Ramos (cell line): Measurements from ENCODE around the gene FANCD2.
"Not testable (repeated sequence)": the region's sequence is repeated elsewhere in the genome, so short reads cannot be mapped to it uniquely, and the experiment has no call there.

Source experiments
- in situ Hi-C: fragments of 300-500 bp; cut with MboI; formaldehyde crosslinking; loops from one replicate; pipeline ENCODE4 v1.14.3; 2022; ENCODE audit warnings: low sequenced_read_pairs; ENCODE audit not compliant: unreplicated experiment

Gene FANCD2

GRCh38 chr3:10011631-10012030, 14.6 kb upstream of the FANCD2 start:
- in situ Hi-C loops, result no loop called here

GRCh38 chr3:10012106-10012505, 14.1 kb upstream of the FANCD2 start:
- in situ Hi-C loops, result no loop called here

- in situ Hi-C loops, result no loop called here
Observed at GRCh38 chr3:10015461-10015904, 10.8 kb upstream of the FANCD2 start.

- in situ Hi-C loops, result no loop called here
Observed at GRCh38 chr3:10017636-10018292, 8.5 kb upstream of the FANCD2 start.

- in situ Hi-C loops, result not testable (repeated sequence)
Observed at GRCh38 chr3:10018806-10019205, 7.4 kb upstream of the FANCD2 start.

GRCh38 chr3:10019326-10019725, 6.9 kb upstream of the FANCD2 start:
- in situ Hi-C loops, result no loop called here

DNA sequence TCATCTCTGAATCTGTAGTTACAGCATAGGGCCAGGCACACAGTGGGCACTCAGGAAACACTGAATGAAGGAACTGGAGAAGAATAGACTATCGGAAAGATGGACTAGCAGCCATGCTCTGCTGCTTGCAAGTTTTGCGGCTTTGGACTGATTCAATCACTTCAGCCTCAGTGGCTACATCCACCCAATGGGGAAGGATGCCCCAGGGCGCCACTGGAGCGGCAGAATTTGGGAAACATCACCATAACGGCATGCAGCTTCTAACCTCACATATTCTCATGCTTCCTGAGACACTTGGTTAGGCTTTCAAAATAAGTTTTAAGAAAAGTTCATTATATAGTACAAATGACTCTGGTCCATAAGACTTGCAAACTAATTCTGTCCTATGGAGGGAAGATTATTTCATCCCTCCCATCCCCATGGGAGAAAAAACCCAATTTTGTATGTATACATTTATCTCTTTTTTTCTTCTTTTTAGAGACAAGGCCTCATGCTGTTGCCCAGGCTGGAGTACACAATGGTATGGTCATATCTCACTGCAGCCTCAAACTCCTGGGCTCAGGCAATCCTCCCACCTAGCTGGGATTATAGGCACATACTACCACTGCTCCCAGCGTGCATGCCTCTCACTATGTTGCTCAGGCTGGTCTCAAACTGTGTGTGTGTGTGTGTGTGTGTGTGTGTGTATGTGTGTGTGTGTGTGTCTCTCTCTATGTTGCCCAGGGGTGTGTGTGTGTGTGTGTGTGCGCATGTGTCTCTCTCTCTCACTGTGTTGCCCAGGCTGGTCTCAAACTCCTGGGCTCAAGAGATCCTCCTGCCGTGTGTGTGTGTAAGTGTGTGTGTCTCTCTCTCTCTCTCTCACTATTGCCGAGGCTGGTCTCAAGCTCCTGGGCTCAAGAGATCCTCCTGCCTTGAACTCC, 4.1 kb upstream of the FANCD2 start:
- in situ Hi-C loops, result no loop called here

GRCh38 chr3:10023587-10024310, 2.5 kb upstream of the FANCD2 start:
- in situ Hi-C loops, result no loop called here

GRCh38 chr3:10025205-10026083, 793 bp upstream of the FANCD2 start:
- in situ Hi-C loops, result no loop called here

DNA sequence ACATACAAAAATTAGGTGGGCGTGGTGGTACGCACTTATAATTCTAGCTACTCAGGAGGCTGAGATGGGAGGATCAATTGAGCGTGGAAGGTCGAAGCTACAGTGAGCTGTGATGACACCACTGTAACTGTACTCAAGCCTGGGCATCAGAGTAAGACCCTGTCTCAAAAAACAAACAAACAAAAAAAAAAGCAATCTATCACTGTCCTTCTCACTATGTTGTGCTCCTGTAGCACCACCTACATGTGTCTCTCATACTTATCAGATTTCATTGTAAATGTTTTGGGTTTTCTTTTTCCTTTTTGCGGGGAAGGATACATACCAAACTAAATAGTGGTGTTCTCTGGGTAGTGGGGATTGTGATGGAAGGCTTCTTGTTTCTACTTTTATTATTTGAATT, 14.8 kb downstream of the FANCD2 start:
- in situ Hi-C loops, result no loop called here

GRCh38 chr3:10047876-10048275, 21.6 kb downstream of the FANCD2 start:
- in situ Hi-C loops, result loop anchor here (5.0 kb wide), 1 partner anchor 1824 kb away; no protein-coding TSS in a partner anchor

GRCh38 chr3:10053054-10053453, 26.8 kb downstream of the FANCD2 start:
- in situ Hi-C loops, result not testable (repeated sequence)

GRCh38 chr3:10055097-10055496, 28.9 kb downstream of the FANCD2 start:
- in situ Hi-C loops, result no loop called here

DNA sequence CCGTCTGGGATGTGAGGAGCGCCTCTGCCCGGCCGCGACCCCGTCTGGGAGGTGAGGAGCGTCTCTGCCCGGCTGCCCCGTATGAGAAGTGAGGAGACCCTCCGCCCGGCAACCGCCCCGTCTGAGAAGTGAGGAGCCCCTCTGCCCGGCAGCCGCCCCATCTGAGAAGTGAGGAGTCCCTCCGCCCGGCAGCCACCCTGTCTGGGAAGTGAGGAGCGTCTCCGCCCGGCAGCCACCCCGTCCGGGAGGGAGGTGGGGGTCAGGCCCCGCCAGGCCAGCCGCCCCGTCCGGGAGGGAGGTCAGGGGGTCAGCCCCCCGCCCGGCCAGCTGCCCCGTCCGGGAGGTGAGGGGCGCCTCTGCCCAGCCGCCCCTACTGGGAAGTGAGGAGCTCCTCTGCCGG, 43.8 kb downstream of the FANCD2 start:
- in situ Hi-C loops, result not testable (repeated sequence)

GRCh38 chr3:10074666-10075065, 48.4 kb downstream of the FANCD2 start:
- in situ Hi-C loops, result no loop called here

DNA sequence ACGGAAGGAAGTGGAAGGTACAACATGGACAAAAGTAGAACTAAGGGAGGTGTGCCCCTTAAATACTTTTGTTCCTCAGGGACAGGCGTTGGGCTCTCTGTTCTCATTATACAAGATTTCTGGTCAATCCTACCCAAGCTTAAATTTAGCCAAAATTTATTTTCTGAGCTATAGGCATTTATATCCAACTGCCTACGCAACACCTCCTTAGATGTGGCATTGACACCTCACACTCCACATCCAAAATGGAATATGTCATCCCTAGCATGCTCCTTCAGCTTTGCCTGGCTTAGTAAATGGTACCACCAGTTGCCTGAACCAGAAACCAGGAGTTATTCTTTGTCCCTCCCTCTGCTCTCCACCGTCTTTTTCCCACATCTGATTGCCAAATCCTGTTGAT, 55.6 kb downstream of the FANCD2 start:
- in situ Hi-C loops, result no loop called here

DNA sequence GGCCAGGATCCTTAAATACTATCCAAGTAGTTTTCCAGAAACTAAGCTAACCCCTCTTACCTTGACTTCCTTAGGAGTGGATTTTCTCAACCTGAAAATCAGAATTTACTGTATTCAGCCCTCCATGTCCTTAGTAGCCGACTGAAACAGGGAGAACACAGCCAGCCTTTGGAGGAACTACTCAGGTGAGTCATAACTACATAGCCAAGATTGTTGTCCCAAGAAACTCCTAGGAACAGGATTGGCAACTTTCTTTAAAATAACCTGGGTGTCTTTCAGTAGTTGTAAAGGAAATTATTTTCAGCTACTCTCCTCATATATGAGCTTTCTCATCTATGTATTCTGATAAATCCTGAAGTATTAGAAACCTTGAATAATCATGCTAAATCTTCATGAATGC, 59.5 kb downstream of the FANCD2 start:
- in situ Hi-C loops, result no loop called here

DNA sequence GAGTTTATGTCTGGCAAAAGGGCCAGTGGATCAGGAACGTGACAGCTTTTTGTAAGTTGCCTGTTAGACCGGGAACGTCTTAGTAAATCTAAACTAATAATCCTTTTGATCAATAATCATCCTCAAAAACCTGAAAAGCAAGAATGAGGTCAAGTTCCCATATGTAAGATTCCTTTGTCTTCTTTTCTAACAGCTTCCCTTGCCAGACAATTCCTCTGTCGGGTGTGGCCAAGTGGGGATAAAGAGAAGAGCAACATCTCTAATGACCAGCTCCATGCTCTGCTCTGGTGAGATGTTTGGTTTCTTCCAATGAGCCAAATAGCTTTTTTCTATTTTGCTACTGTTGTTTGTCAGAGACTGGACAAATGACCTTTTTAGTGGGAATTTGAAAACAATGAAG, 62.0 kb downstream of the FANCD2 start:
- in situ Hi-C loops, result no loop called here

DNA sequence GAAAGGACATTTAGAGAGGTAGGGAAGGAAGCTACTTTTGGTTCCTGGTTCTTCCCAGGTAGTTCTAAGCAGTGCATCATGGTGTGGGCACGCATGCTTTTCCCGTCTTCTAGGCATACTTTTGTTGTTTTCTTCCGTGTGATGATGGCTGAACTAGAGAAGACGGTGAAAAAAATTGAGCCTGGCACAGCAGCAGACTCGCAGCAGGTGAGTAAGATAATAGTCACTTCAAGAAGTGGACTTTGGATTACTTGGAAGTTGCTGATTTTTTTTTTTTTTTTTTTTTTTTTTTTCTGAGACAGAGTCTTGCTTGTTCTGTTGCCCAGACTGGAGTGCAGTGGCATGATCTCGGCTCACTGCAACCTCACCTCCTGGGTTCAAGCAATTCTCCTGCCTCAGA, 63.9 kb downstream of the FANCD2 start:
- in situ Hi-C loops, result no loop called here

GRCh38 chr3:10090774-10091173, 64.5 kb downstream of the FANCD2 start:
- in situ Hi-C loops, result not testable (repeated sequence)
